GM12878 (cell line): ENCODE results near the gene TMEM255A. TPM values are rescaled to one million over a fixed set of nuclear protein-coding genes. Genes with fewer than 3 reads are reported as not detected.

Experiments used
- ATAC-seq: fragments of 200-7000 bp; cut with Tn5 transposase; 3 replicates; pipeline ENCODE4 v1.9.1; 2020; ENCODE audit warnings: mild to moderate bottlenecking, moderate library complexity
- BruUV-seq: library from RNA; stranded (reverse); fragments of 400-500 nt; replicated peaks from 2 replicates; lab custom pipeline; 2021; lab: Mats Ljungman, UMichigan
- CTCF ChIA-PET: fragments of 300-600 bp; sonication (Branson Sonifier 250); formaldehyde crosslinking; extraction: SDS; loops from one replicate; lab custom pipeline; 2021; ENCODE audit warnings: inconsistent platforms; lab: Yijun Ruan, JAX
- POLR2A ChIA-PET: fragments of 350-600 bp; formaldehyde crosslinking; extraction: SDS; loops from one replicate; lab custom pipeline; 2021; ENCODE audit warnings: inconsistent platforms; lab: Charles Lee
- RAD21 ChIA-PET: fragments of 300-600 bp; sonication (Branson Sonifier 250); formaldehyde crosslinking; loops from one replicate; lab custom pipeline; 2023; ENCODE audit warnings: antibody characterized with exemption; ENCODE audit not compliant: unreplicated experiment; lab: Charles Lee
- SMC1A ChIA-PET: fragments of 300-600 bp; sonication (Branson Sonifier 250); formaldehyde crosslinking; loops from one replicate; lab custom pipeline; 2023; ENCODE audit not compliant: unreplicated experiment, uncharacterized antibody; lab: Charles Lee
- DNase-seq: peaks from one replicate; pipeline ENCODE4 v3.0.0-alpha.2; 2011; ENCODE audit warnings: low read depth, low spot score
- FAIRE-seq: peaks from 3 replicates; lab custom pipeline; 2011; peaks lifted over from hg19 to GRCh38; lab: Jason Lieb, UNC
- H2AFZ ChIP-seq: 2 replicates; pipeline ENCODE4 v1.6.0; 2011; ENCODE audit warnings: low read depth, low read length, control low read depth; ENCODE audit not compliant: control insufficient read depth
- H3K27ac ChIP-seq: 2 replicates; pipeline ENCODE4 v1.5.1; 2011; ENCODE audit warnings: control low read depth; ENCODE audit not compliant: control insufficient read depth, insufficient read depth
- H3K27me3 ChIP-seq, 2 experiments: replicated peaks in 1 of 2; 2 replicates each; pipeline versions ENCODE4 v1.6.0 to v1.6.1; 2011; ENCODE audit warnings: low read length in 1 of 2; ENCODE audit not compliant: control insufficient read depth in 2 of 2, insufficient read depth in 2 of 2
- H3K36me3 ChIP-seq, 2 experiments: 2 replicates each; pipeline ENCODE4 v1.5.1; 2011; ENCODE audit warnings: low read length in 1 of 2; ENCODE audit not compliant: control insufficient read depth in 2 of 2, insufficient read depth in 2 of 2
- H3K4me1 ChIP-seq: 2 replicates; pipeline ENCODE4 v1.6.1; 2011; ENCODE audit warnings: mild to moderate bottlenecking, low read length, moderate library complexity, mixed read lengths; ENCODE audit not compliant: control insufficient read depth, insufficient read depth
- H3K4me2 ChIP-seq: 2 replicates; pipeline ENCODE4 v1.6.0; 2011; ENCODE audit warnings: control low read depth; ENCODE audit not compliant: control insufficient read depth, insufficient read depth
- H3K4me3 ChIP-seq: fragments of 200-600 bp; sonication (generic); 2 replicates; pipeline ENCODE4 v1.5.1; 2016
- H3K79me2 ChIP-seq: 2 replicates; pipeline ENCODE4 v1.6.0; 2011; ENCODE audit warnings: low read length; ENCODE audit not compliant: control insufficient read depth, insufficient read depth
- H3K9ac ChIP-seq: 2 replicates; pipeline ENCODE4 v1.8.0; 2011; ENCODE audit warnings: low read length, control low read depth, mixed read lengths; ENCODE audit not compliant: control insufficient read depth, insufficient read depth
- H3K9me3 ChIP-seq: replicated peaks from 3 replicates; pipeline ENCODE4 v1.5.1; 2011; ENCODE audit warnings: mild to moderate bottlenecking, low read length; ENCODE audit not compliant: control insufficient read depth, insufficient read depth
- H4K20me1 ChIP-seq: 2 replicates; pipeline ENCODE4 v1.6.0; 2011; ENCODE audit not compliant: control insufficient read depth, insufficient read depth
- ATF7 ChIP-seq: fragments of 450-650 bp; IDR thresholded peaks from 2 replicates; pipeline ENCODE4 v1.6.1; 2016; ENCODE audit warnings: low read depth, mild to moderate bottlenecking
- BMI1 ChIP-seq: fragments of 450-650 bp; IDR thresholded peaks from 2 replicates; pipeline ENCODE4 v1.6.1; 2016; ENCODE audit warnings: mild to moderate bottlenecking, moderate library complexity, borderline replicate concordance
- EP300 ChIP-seq, 2 experiments: fragments of 150-350 bp in 1 of 2; IDR thresholded peaks; 2 replicates each; pipeline ENCODE4 v1.6.1; 2011 to 2012; ENCODE audit warnings: low read depth in 2 of 2, low read length in 2 of 2, borderline replicate concordance in 1 of 2, improper control_type of control experiment in 1 of 2, inconsistent platforms in 1 of 2; ENCODE audit not compliant: control insufficient read depth in 1 of 2
- EZH2 ChIP-seq: IDR thresholded peaks from 2 replicates; pipeline ENCODE4 v1.6.1; 2012; ENCODE audit warnings: low read depth, mild to moderate bottlenecking, control low read depth, inconsistent platforms, low read length, borderline replicate concordance; ENCODE audit not compliant: control insufficient read depth
- GABPA ChIP-seq: IDR thresholded peaks from 2 replicates; pipeline ENCODE4 v1.6.1; 2014; ENCODE audit warnings: antibody characterized with exemption, low read depth, mild to moderate bottlenecking, inconsistent platforms
- MEF2B ChIP-seq: fragments of 450-650 bp; IDR thresholded peaks from 2 replicates; pipeline ENCODE4 v1.6.1; 2018; ENCODE audit warnings: mild to moderate bottlenecking, moderate library complexity; ENCODE audit not compliant: partially characterized antibody, poor library complexity, severe bottlenecking
- MTA2 ChIP-seq: fragments of 450-650 bp; IDR thresholded peaks from 2 replicates; pipeline ENCODE4 v1.6.1; 2016; ENCODE audit warnings: low read depth, mild to moderate bottlenecking, moderate library complexity
- NBN ChIP-seq: fragments of 450-650 bp; IDR thresholded peaks from 2 replicates; pipeline ENCODE4 v1.6.1; 2016
- NFYA ChIP-seq: IDR thresholded peaks from 2 replicates; pipeline ENCODE4 v1.6.1; 2011; ENCODE audit warnings: low read depth, mild to moderate bottlenecking, low read length, improper control_type of control experiment, borderline replicate concordance
- NRF1 ChIP-seq: conservative IDR thresholded peaks from 2 replicates; pipeline ENCODE4 v1.6.1; 2011; ENCODE audit warnings: mild to moderate bottlenecking, low read depth, low read length, improper control_type of control experiment
- PAX5 ChIP-seq: IDR thresholded peaks from 2 replicates; pipeline ENCODE4 v1.6.1; 2011; ENCODE audit warnings: low read depth, low read length, borderline replicate concordance
- PKNOX1 ChIP-seq: fragments of 450-650 bp; IDR thresholded peaks from 2 replicates; pipeline ENCODE4 v1.6.1; 2016; ENCODE audit warnings: mild to moderate bottlenecking
- POLR2A ChIP-seq: IDR thresholded peaks from 2 replicates; pipeline ENCODE4 v1.6.1; 2011; ENCODE audit warnings: low read depth, mild to moderate bottlenecking, low read length
- RAD51 ChIP-seq: fragments of 450-650 bp; IDR thresholded peaks from 2 replicates; pipeline ENCODE4 v1.6.1; 2016; ENCODE audit warnings: moderate library complexity, mild to moderate bottlenecking, inconsistent platforms
- RUNX3 ChIP-seq: IDR thresholded peaks from 2 replicates; pipeline ENCODE4 v1.6.1; 2012; ENCODE audit warnings: low read length, inconsistent platforms
- SPI1 ChIP-seq: IDR thresholded peaks from 2 replicates; pipeline ENCODE4 v1.6.1; 2011; ENCODE audit warnings: low read depth, mild to moderate bottlenecking, low read length, moderate library complexity, borderline replicate concordance; ENCODE audit not compliant: insufficient read depth
- WGBS: methylation state at CpG from one replicate; pipeline ENCODE4 v1.1.6; 2016; ENCODE audit warnings: low lambda C conversion rate; ENCODE audit not compliant: insufficient replicate concordance, insufficient coverage; ENCODE audit errors: missing lambda C conversion rate; 5-methylcytosine and 5-hydroxymethylcytosine counted together
- in situ Hi-C: fragments of 300-500 bp; cut with MboI; formaldehyde crosslinking; loops from 9 replicates; pipeline ENCODE4 v1.14.3; 2018; ENCODE audit warnings: mixed read lengths
- intact Hi-C: fragments of 100-400 bp; cut with micrococcal nuclease; formaldehyde crosslinking; loops from one replicate; pipeline ENCODE4 v1.14.2; 2022; ENCODE audit not compliant: unreplicated experiment
- polyA plus RNA-seq, 11 experiments: library from polyadenylated mRNA; depleted of rRNA in 4 of 11; unstranded in 6 of 11; stranded (reverse) in 5 of 11; fragments of >200 nt; fragmentation: Nextera tagmentation in 4 of 11; fragmentation: Illumina TruSeq in 1 of 11; extraction: Ambion mirVana in 4 of 11; extraction: Trizol in 1 of 11; gene quantifications; 1 replicate in 1 of 11; 2 replicates in 10 of 11; pipeline versions ENCODE4 v1.2.1 to v1.2.3, GENCODE V29; 2011 to 2016; ENCODE audit warnings: inconsistent platforms in 2 of 11, missing spikeins in 2 of 11, low read depth in 1 of 11
- total RNA-seq, 4 experiments: library from RNA; depleted of rRNA in 3 of 4; stranded (reverse); fragments of >200 nt in 3 of 4; fragmentation: Illumina TruSeq in 1 of 4; extraction: Trizol in 1 of 4; gene quantifications; 2 replicates each; pipeline versions ENCODE4 v1.2.1 to v1.2.3, GENCODE V29; 2013 to 2021
- TF ChIP-seq, protein P1 (sequence below): IDR thresholded peaks from 2 replicates; pipeline ENCODE4 v1.6.1; 2011; ENCODE audit warnings: borderline replicate concordance, low read depth, mild to moderate bottlenecking, moderate library complexity, mixed read lengths, low read length; ENCODE audit not compliant: insufficient read depth; ENCODE audit errors: extremely low read length
- TF ChIP-seq, protein P2 (sequence below): fragments of 450-650 bp; IDR thresholded peaks from 2 replicates; pipeline ENCODE4 v1.6.1; 2017; ENCODE audit warnings: mild to moderate bottlenecking, moderate library complexity

The TMEM255A gene
- total and polyA plus RNA-seq, 10 of the 15 experiments (the other 5 are each of a cell fraction or from before 2014, with no cell fraction given), result 0.90 to 5.4 (median 1.3) TPM

DNA sequence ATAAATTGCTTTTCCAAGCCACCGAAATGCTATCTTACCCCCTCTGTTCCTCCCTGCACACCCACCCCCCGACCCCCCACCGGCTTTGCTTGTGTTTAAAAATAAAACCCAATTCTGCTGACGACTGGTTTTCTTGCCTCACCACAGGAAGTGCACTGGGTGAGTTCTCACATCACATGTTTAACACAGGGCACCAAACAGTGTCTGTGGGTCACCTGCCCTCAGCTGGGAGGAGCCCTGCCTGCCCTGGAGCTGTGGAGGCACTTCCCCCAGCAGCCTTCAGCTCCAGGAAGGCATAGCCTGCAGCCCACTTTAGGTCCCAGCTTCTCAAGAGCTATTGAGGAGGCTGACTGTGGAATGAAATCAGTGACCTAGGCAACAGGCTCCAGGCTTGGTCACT, 8.8 kb downstream of the TMEM255A start:
- ChIA-PET CTCF (interaction anchor here (0.9 to 6.0 kb wide), 4 partner anchors 14 to 89 kb away, joined by 3 to 29 read pairs (median 10); no protein-coding TSS in a partner anchor), POLR2A (interaction anchor here (1.1 to 3.0 kb wide), 4 partner anchors 9 to 52 kb away, joined by 4 to 16 read pairs (median 8); partner anchors contain the start of genes TMEM255A and ZBTB33), SMC1A (interaction anchor here (0.9 to 6.6 kb wide), 8 partner anchors 12 to 88 kb away, joined by 3 to 55 read pairs (median 8); partner anchors contain the start of gene ZBTB33), RAD21 (interaction anchor here (1.6 to 4.5 kb wide), 6 partner anchors 9 to 89 kb away, joined by 6 to 29 read pairs (median 8); partner anchors contain the start of gene ZBTB33)
- Histone ChIP-seq H4K20me1 (no peaks in the 10 kb centered on the region), H3K79me2 (no peaks in the 10 kb centered on the region), H2AFZ (peak overlapping the region; percentile 28), H3K4me3 (peak overlapping the region; percentile 30; the same call in 1 of the 2 replicates), H3K27ac (peak overlapping the region; percentile 62), H3K27me3 (no peaks in the 10 kb centered on the region), H3K36me3 (no peaks in the 10 kb centered on the region), H3K9me3 (no peaks in the 10 kb centered on the region), H3K9ac (no peak overlapping the region), H3K4me1 (peaks cover 13% of the 10 kb centered on the region), H3K4me2 (peak overlapping the region; percentile 63)
- ATAC-seq (peak; percentile 96), DNase-seq (peak; percentile 61), FAIRE-seq (no peak)
- no TSS peak for BruUV-seq
- WGBS, result 13% methylated on average over 3 of the region's 4 CpGs
- intact Hi-C loops, result no loop called here
- in situ Hi-C loops, result no loop called here
- TF ChIP-seq MTA2 (peak; percentile 18; the same call in 1 of the 2 replicates), BMI1 (no peak), EZH2 (no peak), RAD51 (peak; percentile 73), MEF2B (no peak), PKNOX1 (no peak), RUNX3 (peak; percentile 55), NBN (no peak), POLR2A (0 out of 2 replicates have a peak, but pooled peaks have one; percentile 32), NFYA (no peak), NRF1 (no peak), GABPA (no peak), PAX5 (peak; percentile 38; the same call in 1 of the 2 replicates), EP300 (IDR thresholded peaks at IDR 0.05; ENCODE audit: borderline replicate concordance in 1 of 2, control insufficient read depth in 1 of 2, low read depth in 2 of 2, low read length in 2 of 2) (0 out of 4 replicates have a peak, but pooled peaks of 1 of the 2 experiments have one; percentile 29), SPI1 (peak; percentile 31; the same call in 1 of the 2 replicates), ATF7 (peak; percentile 39; the same call in 1 of the 2 replicates)
- TF ChIP-seq, protein P1, sequence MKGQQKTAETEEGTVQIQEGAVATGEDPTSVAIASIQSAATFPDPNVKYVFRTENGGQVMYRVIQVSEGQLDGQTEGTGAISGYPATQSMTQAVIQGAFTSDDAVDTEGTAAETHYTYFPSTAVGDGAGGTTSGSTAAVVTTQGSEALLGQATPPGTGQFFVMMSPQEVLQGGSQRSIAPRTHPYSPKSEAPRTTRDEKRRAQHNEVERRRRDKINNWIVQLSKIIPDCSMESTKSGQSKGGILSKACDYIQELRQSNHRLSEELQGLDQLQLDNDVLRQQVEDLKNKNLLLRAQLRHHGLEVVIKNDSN, result peak; percentile 38
- TF ChIP-seq, protein P2, sequence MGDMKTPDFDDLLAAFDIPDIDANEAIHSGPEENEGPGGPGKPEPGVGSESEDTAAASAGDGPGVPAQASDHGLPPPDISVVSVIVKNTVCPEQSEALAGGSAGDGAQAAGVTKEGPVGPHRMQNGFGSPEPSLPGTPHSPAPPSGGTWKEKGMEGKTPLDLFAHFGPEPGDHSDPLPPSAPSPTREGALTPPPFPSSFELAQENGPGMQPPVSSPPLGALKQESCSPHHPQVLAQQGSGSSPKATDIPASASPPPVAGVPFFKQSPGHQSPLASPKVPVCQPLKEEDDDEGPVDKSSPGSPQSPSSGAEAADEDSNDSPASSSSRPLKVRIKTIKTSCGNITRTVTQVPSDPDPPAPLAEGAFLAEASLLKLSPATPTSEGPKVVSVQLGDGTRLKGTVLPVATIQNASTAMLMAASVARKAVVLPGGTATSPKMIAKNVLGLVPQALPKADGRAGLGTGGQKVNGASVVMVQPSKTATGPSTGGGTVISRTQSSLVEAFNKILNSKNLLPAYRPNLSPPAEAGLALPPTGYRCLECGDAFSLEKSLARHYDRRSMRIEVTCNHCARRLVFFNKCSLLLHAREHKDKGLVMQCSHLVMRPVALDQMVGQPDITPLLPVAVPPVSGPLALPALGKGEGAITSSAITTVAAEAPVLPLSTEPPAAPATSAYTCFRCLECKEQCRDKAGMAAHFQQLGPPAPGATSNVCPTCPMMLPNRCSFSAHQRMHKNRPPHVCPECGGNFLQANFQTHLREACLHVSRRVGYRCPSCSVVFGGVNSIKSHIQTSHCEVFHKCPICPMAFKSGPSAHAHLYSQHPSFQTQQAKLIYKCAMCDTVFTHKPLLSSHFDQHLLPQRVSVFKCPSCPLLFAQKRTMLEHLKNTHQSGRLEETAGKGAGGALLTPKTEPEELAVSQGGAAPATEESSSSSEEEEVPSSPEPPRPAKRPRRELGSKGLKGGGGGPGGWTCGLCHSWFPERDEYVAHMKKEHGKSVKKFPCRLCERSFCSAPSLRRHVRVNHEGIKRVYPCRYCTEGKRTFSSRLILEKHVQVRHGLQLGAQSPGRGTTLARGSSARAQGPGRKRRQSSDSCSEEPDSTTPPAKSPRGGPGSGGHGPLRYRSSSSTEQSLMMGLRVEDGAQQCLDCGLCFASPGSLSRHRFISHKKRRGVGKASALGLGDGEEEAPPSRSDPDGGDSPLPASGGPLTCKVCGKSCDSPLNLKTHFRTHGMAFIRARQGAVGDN, result peak; percentile 60; the same call in 1 of the 2 replicates
